ENCODE data around the gene CD164. TPM values are rescaled to one million over a fixed set of nuclear protein-coding genes. Genes with fewer than 3 reads are reported as not detected.
A peak's percentile ranks its signal among the peaks of the same experiment; 100 is the strongest.

The CD164 gene
- total and polyA plus RNA-seq, 2 experiments from 2014 or later = 105 to 181 TPM

DNA sequence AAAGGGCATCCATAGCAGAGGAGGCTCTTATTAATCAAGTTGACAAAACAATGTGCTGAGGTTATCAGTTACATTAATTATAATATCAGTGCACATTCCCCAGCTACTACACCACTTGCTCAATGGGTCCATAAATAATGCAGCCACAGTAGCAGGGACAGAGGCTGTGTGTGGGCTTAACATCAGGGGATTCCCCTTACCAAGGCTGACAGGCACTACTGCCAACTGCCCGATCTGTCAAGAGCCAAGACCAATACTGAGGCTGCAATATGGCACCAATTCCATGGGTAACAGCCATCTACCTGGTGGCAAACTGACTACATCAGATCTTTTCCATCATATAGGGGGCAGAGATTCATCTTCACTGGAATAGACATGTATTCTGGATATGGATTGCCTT lies 22.0 kb downstream of the CD164 start:
- no peaks in the 10 kb centered on the region for H3K27me3 ChIP-seq
- H3K9me3 ChIP-seq (ENCODE audit: low read depth) = no peaks in the 10 kb centered on the region
- no peak overlapping the region for H3K4me3 ChIP-seq
- no peak overlapping the region for H3K27ac ChIP-seq
- H3K36me3 ChIP-seq = peaks cover 18% of the 10 kb centered on the region
- TF ChIP-seq, protein P1, sequence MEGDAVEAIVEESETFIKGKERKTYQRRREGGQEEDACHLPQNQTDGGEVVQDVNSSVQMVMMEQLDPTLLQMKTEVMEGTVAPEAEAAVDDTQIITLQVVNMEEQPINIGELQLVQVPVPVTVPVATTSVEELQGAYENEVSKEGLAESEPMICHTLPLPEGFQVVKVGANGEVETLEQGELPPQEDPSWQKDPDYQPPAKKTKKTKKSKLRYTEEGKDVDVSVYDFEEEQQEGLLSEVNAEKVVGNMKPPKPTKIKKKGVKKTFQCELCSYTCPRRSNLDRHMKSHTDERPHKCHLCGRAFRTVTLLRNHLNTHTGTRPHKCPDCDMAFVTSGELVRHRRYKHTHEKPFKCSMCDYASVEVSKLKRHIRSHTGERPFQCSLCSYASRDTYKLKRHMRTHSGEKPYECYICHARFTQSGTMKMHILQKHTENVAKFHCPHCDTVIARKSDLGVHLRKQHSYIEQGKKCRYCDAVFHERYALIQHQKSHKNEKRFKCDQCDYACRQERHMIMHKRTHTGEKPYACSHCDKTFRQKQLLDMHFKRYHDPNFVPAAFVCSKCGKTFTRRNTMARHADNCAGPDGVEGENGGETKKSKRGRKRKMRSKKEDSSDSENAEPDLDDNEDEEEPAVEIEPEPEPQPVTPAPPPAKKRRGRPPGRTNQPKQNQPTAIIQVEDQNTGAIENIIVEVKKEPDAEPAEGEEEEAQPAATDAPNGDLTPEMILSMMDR (IDR thresholded peaks at IDR 0.05; ENCODE audit: low read depth, low read length) = no peak
- H3K4me1 ChIP-seq (ENCODE audit: low read depth) = no peaks in the 10 kb centered on the region
- no peak for DNase-seq (ENCODE audit: low read depth in 1 of 2, low spot score in 1 of 2)

DNA sequence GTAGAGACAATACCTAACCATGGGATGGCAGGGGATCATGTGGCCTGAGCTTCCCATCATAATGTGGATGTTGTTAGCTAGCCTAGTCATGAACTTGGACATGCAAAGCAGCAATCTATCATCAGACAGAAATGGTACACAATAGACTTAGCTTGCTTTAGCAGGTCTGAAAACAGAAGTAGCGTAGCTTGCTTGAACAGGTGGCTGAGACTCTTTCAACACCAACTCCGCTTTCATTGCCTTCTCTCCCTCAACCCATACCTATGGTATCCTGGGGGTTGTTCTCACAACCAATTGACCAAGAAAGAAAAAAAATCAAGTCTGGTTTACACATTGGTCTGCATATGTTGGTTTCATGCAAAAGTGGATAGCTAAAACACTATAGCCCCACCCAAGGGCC lies 23.0 kb downstream of the CD164 start:
- H3K36me3 ChIP-seq = peaks cover 19% of the 10 kb centered on the region
- TF ChIP-seq, protein P1 (IDR thresholded peaks at IDR 0.05; ENCODE audit: low read depth, low read length) = no peak
- no peak overlapping the region for H3K4me3 ChIP-seq
- H3K27ac ChIP-seq = no peak overlapping the region
- H3K4me1 ChIP-seq (ENCODE audit: low read depth) = no peaks in the 10 kb centered on the region
- no peaks in the 10 kb centered on the region for H3K9me3 ChIP-seq (ENCODE audit: low read depth)
- DNase-seq (ENCODE audit: low read depth in 1 of 2, low spot score in 1 of 2) = no peak
- H3K27me3 ChIP-seq = no peaks in the 10 kb centered on the region

DNA sequence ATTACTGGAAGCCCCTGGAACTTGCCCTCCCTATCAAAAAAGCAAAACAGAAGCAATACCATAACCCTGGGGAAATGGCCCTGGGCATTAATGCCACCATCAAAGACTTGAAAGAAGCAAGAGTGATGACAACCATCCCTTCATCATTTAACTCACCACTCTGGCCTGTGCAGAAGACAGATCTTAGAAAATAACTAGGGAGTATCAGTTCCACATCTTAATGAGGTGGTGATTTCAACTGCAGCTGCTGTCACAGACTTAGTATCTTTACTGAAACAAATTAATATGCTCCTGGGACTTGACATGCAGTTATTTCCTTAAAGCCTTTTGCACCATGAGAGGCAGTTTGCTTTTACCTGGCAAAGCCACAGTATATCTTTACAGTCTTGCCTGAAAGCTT lies 24.1 kb downstream of the CD164 start:
- no peaks in the 10 kb centered on the region for H3K27me3 ChIP-seq
- DNase-seq (ENCODE audit: low read depth in 1 of 2, low spot score in 1 of 2) = no peak
- no peaks in the 10 kb centered on the region for H3K4me1 ChIP-seq (ENCODE audit: low read depth)
- TF ChIP-seq, protein P1 (IDR thresholded peaks at IDR 0.05; ENCODE audit: low read depth, low read length) = no peak
- peaks cover 15% of the 10 kb centered on the region for H3K36me3 ChIP-seq
- no peak overlapping the region for H3K4me3 ChIP-seq
- H3K27ac ChIP-seq = no peak overlapping the region
- no peaks in the 10 kb centered on the region for H3K9me3 ChIP-seq (ENCODE audit: low read depth)

DNA sequence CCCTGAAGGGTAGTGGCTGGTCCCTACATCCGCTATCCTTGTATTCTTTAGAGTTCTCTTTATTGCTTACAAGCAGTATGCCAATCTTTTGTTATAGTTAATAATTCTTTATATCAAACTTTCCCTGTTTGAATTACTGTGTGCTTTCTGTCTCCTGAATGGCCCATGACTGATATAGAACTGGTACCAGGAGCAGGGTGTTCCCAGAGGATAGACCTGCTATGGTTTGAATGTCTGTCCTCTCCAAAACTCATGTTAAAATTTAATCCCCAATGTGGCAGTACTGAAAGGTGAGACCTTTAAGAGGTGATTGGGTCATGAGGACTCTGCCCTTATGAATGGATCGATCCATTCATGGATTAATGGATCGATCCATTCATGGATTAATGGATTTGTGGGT lies 26.0 kb downstream of the CD164 start:
- H3K27ac ChIP-seq = no peak overlapping the region
- TF ChIP-seq, protein P1 (IDR thresholded peaks at IDR 0.05; ENCODE audit: low read depth, low read length) = no peak
- no peak overlapping the region for H3K4me3 ChIP-seq
- H3K9me3 ChIP-seq (ENCODE audit: low read depth) = no peaks in the 10 kb centered on the region
- no peaks in the 10 kb centered on the region for H3K4me1 ChIP-seq (ENCODE audit: low read depth)
- peaks cover 15% of the 10 kb centered on the region for H3K36me3 ChIP-seq
- no peak for DNase-seq (ENCODE audit: low read depth in 1 of 2, low spot score in 1 of 2)
- H3K27me3 ChIP-seq = no peaks in the 10 kb centered on the region

DNA sequence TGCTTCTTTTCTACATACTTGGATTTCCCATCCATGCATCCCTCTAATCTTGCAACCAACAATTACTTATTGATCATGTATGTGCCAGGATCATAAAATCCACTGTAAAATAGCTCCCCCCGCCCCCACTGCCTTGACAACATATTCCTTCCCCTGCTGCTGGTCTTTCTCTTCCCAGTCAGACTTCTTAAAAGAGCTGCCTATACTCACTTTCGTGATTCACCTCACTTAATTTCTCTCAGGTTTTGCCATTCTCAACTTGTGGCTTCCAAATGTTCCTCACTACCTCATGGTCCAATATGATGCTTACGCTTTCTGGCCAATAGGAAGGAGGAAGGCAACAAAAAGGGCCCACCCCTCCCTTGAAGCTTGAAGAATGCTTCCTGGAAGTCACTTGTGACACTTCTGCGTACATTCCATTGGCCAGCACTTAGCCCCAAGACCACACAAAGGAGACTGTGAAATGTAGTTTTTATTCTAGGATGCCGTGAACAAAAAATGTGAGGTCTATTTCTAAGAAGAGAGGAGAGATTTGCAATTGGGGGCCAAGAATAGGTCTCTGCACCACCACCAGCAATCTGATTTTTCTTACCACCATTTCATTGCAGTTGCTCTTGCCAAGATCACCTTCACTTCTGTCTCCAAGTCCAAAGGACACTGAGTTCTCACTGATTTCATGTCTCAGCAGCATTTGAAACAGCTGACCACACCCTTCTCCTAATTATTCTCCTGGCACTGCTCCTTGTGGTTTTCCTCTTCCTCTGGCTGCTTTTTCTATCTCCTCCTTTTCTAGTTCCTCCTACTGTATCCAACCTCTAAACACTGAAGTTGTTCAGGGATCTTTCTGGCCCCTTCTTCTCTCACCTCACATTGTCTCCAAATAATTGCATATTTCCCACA lies 30.8 kb downstream of the CD164 start:
- TF ChIP-seq, protein P1 (IDR thresholded peaks at IDR 0.05; ENCODE audit: low read depth, low read length) = no peak
- Histone ChIP-seq H3K4me1 (ENCODE audit: low read depth) (no peaks in the 10 kb centered on the region), H3K27ac (no peak overlapping the region), H3K9me3 (ENCODE audit: low read depth) (no peaks in the 10 kb centered on the region), H3K4me3 (no peak overlapping the region), H3K36me3 (peaks cover 9% of the 10 kb centered on the region), H3K27me3 (no peaks in the 10 kb centered on the region)
- DNase-seq (ENCODE audit: low read depth in 1 of 2, low spot score in 1 of 2) = peak in 1 of 2 donors; percentile 44
